Measurements from ENCODE around the gene SUMO4.

SUMO4 gene

GRCh38 chr6:149368065-149368464 is 32.0 kb upstream of the SUMO4 start:
- Histone ChIP-seq H3K27ac (ENCODE audit: low read depth, low read length) (no peak overlapping the region), H3K27me3 (ENCODE audit: control insufficient read depth, insufficient read depth, low read length) (no peaks in the 10 kb centered on the region), H3K36me3 (ENCODE audit: control insufficient read depth, insufficient read depth, low read length) (peaks cover 14% of the 10 kb centered on the region), H3K9me3 (ENCODE audit: control insufficient read depth, insufficient read depth, low read length) (no peaks in the 10 kb centered on the region), H3K9ac (ENCODE audit: low read depth, low read length) (no peak overlapping the region), H3K4me3 (ENCODE audit: low read depth, low read length) (no peak overlapping the region), H3K4me1 (ENCODE audit: control insufficient read depth, insufficient read depth, low read length) (peaks cover 18% of the 10 kb centered on the region)

DNA sequence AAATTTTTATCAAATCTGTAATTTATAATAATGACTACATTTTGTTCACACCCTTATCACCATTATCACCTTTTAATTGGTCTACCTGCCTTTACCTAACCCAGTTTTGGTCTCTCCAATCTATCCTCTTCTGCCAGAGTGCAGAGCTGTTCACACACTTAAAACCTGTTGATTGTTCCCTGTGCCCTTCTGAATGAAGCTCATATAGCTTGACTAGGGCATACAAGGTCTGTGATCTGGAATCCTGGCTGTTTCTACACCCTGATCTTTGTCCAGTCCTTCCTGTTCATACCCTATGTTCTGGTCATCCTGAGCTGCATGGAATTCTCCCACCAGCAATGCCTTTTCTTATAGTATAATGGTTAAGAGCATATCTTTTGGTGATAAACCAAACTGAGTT is 28.9 kb upstream of the SUMO4 start:
- no peaks in the 10 kb centered on the region for H3K27me3 ChIP-seq (ENCODE audit: control insufficient read depth, insufficient read depth, low read length)
- H3K27ac ChIP-seq (ENCODE audit: low read depth, low read length): no peak overlapping the region
- H3K4me1 ChIP-seq (ENCODE audit: control insufficient read depth, insufficient read depth, low read length): 0 out of 2 replicates have a peak, but pooled peaks cover 1% of the 10 kb centered on the region
- H3K9me3 ChIP-seq (ENCODE audit: control insufficient read depth, insufficient read depth, low read length): no peaks in the 10 kb centered on the region
- no peak overlapping the region for H3K4me3 ChIP-seq (ENCODE audit: low read depth, low read length)
- peaks cover 21% of the 10 kb centered on the region for H3K36me3 ChIP-seq (ENCODE audit: control insufficient read depth, insufficient read depth, low read length)
- H3K9ac ChIP-seq (ENCODE audit: low read depth, low read length): no peak overlapping the region

DNA sequence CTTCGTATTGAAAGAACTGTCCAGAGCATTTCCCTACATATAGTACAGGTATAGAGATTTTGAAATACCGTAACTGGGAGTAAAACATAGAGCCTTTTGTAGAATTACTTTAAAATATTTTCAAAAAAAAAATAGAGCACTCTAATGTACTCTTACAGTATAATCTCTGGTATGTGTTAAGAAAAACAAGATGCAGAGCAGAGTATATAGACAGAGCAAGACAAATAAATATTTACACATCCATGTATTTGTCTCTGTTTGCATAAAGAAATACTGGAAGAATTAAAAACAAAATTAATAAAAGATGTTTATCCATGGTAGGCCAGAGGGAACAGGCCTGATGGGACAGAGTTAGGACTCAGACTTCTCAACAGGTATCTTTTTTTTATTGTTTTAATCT is 28.0 kb upstream of the SUMO4 start:
- no peaks in the 10 kb centered on the region for H3K27me3 ChIP-seq (ENCODE audit: control insufficient read depth, insufficient read depth, low read length)
- H3K4me1 ChIP-seq (ENCODE audit: control insufficient read depth, insufficient read depth, low read length): no peaks in the 10 kb centered on the region
- H3K9ac ChIP-seq (ENCODE audit: low read depth, low read length): no peak overlapping the region
- H3K4me3 ChIP-seq (ENCODE audit: low read depth, low read length): no peak overlapping the region
- no peaks in the 10 kb centered on the region for H3K9me3 ChIP-seq (ENCODE audit: control insufficient read depth, insufficient read depth, low read length)
- H3K27ac ChIP-seq (ENCODE audit: low read depth, low read length): no peak overlapping the region
- H3K36me3 ChIP-seq (ENCODE audit: control insufficient read depth, insufficient read depth, low read length): peaks cover 21% of the 10 kb centered on the region

- no peaks in the 10 kb centered on the region for H3K4me1 ChIP-seq (ENCODE audit: control insufficient read depth, insufficient read depth, low read length)
- H3K9me3 ChIP-seq (ENCODE audit: control insufficient read depth, insufficient read depth, low read length): no peaks in the 10 kb centered on the region
- H3K27ac ChIP-seq (ENCODE audit: low read depth, low read length): no peak overlapping the region
- H3K27me3 ChIP-seq (ENCODE audit: control insufficient read depth, insufficient read depth, low read length): no peaks in the 10 kb centered on the region
- H3K4me3 ChIP-seq (ENCODE audit: low read depth, low read length): no peak overlapping the region
- peaks cover 31% of the 10 kb centered on the region for H3K36me3 ChIP-seq (ENCODE audit: control insufficient read depth, insufficient read depth, low read length)
- no peak overlapping the region for H3K9ac ChIP-seq (ENCODE audit: low read depth, low read length)
Observed at GRCh38 chr6:149373511-149373910, 26.6 kb upstream of the SUMO4 start.

- Histone ChIP-seq H3K4me3 (ENCODE audit: low read depth, low read length) (no peak overlapping the region), H3K27ac (ENCODE audit: low read depth, low read length) (no peak overlapping the region), H3K9me3 (ENCODE audit: control insufficient read depth, insufficient read depth, low read length) (no peaks in the 10 kb centered on the region), H3K9ac (ENCODE audit: low read depth, low read length) (no peak overlapping the region), H3K4me1 (ENCODE audit: control insufficient read depth, insufficient read depth, low read length) (no peaks in the 10 kb centered on the region), H3K36me3 (ENCODE audit: control insufficient read depth, insufficient read depth, low read length) (peaks cover 52% of the 10 kb centered on the region), H3K27me3 (ENCODE audit: control insufficient read depth, insufficient read depth, low read length) (no peaks in the 10 kb centered on the region)
Observed at GRCh38 chr6:149379977-149380376, 20.1 kb upstream of the SUMO4 start.

DNA sequence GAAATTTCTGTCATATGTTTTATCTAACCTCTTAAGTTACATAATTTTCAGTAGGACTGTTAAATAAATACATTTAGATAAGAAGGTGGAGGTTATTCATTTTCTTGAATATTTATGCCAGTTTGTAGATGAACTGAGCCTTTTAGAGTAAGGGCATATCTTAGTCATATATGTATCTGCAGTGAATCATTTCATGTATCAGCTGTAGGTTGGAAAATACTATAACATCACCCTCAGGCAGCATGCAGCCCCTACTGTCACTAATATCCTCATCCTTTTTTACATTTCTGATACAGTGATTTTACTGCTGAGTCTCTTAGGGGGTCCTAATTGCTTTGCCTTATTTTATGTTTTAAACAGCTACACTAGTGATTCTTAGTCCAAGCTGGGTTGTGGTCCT is 19.5 kb upstream of the SUMO4 start:
- no peaks in the 10 kb centered on the region for H3K27me3 ChIP-seq (ENCODE audit: control insufficient read depth, insufficient read depth, low read length)
- no peak overlapping the region for H3K27ac ChIP-seq (ENCODE audit: low read depth, low read length)
- H3K9ac ChIP-seq (ENCODE audit: low read depth, low read length): no peak overlapping the region
- H3K36me3 ChIP-seq (ENCODE audit: control insufficient read depth, insufficient read depth, low read length): peaks cover 57% of the 10 kb centered on the region
- no peaks in the 10 kb centered on the region for H3K9me3 ChIP-seq (ENCODE audit: control insufficient read depth, insufficient read depth, low read length)
- H3K4me1 ChIP-seq (ENCODE audit: control insufficient read depth, insufficient read depth, low read length): no peaks in the 10 kb centered on the region
- H3K4me3 ChIP-seq (ENCODE audit: low read depth, low read length): no peak overlapping the region

DNA sequence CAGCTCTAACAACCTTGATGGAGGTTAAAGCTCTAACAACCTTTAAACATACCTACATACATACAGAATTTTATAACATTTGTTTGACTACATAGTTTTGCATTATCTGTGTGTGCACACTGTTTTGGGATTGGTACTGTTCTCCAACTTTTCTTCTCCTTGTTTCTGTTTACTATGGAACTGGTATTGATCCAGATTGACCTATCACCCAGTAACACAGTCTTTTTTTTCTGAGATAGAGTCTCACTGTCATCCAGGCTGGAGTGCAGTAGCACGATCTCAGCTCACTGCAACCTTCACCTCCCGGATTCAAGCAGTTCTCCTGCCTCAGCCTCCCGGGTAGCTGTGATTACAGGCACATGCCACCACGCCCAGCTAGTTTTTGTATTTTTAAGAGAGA is 16.7 kb upstream of the SUMO4 start:
- H3K9me3 ChIP-seq (ENCODE audit: control insufficient read depth, insufficient read depth, low read length): no peaks in the 10 kb centered on the region
- peaks cover 53% of the 10 kb centered on the region for H3K36me3 ChIP-seq (ENCODE audit: control insufficient read depth, insufficient read depth, low read length)
- H3K27ac ChIP-seq (ENCODE audit: low read depth, low read length): no peak overlapping the region

DNA sequence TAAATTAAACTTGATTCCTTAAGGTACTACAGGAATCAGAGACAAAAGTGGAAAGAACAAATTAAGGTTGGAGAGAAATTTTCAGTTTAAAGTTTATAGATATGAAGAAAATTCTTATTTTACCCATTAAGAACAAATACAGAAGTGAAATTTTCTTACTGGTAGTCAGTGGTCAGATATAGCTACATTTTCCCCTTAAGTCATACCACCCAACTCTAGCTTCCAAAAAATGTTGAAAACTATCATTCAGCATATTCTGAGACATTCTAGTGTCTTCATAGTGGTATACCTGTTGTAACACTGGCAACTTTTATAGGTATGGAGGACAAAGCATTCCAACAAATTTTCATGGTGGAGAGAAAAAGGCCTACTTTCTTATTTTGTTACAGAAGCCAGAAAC is 15.6 kb upstream of the SUMO4 start:
- Histone ChIP-seq H3K27me3 (ENCODE audit: control insufficient read depth, insufficient read depth, low read length) (no peaks in the 10 kb centered on the region), H3K9me3 (ENCODE audit: control insufficient read depth, insufficient read depth, low read length) (no peaks in the 10 kb centered on the region), H3K27ac (ENCODE audit: low read depth, low read length) (no peak overlapping the region), H3K36me3 (ENCODE audit: control insufficient read depth, insufficient read depth, low read length) (peaks cover 42% of the 10 kb centered on the region), H3K4me1 (ENCODE audit: control insufficient read depth, insufficient read depth, low read length) (no peaks in the 10 kb centered on the region), H3K9ac (ENCODE audit: low read depth, low read length) (no peak overlapping the region), H3K4me3 (ENCODE audit: low read depth, low read length) (no peak overlapping the region)

More for the DNA sequence above, 16.7 kb upstream of the SUMO4 start:
- no peaks in the 10 kb centered on the region for H3K4me1 ChIP-seq (ENCODE audit: control insufficient read depth, insufficient read depth, low read length)
- no peak overlapping the region for H3K4me3 ChIP-seq (ENCODE audit: low read depth, low read length)
- H3K27me3 ChIP-seq (ENCODE audit: control insufficient read depth, insufficient read depth, low read length): no peaks in the 10 kb centered on the region
- H3K9ac ChIP-seq (ENCODE audit: low read depth, low read length): no peak overlapping the region

DNA sequence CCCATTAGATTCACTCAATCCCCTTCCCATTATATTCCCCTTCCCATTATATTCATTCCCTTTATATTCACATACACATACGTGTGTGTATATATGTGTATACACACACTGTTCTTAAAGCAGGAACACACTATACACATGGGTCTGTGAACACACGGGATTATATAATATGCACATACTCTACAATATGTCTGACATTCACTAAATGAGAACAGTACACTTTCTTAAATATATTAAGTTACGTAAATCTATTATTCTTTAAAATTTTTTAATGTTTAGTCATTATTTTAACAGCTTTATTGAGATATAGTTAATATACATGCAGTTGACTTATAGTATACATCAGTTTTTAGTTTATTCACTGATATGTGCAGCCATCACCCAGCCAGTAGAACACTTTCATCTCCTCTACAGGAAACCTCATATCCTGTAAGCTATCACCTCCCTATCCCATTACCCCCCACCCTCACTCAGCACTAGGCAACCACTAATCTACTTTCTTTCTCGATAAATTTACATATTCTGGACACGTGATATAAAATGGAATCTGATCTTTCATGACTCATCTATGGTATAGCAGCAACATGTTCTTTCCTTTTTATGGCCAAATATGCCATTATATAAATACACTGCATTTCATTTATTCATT is 13.9 kb upstream of the SUMO4 start:
- H3K36me3 ChIP-seq (ENCODE audit: control insufficient read depth, insufficient read depth, low read length): peaks cover 31% of the 10 kb centered on the region
- H3K9ac ChIP-seq (ENCODE audit: low read depth, low read length): no peak overlapping the region
- no peaks in the 10 kb centered on the region for H3K4me1 ChIP-seq (ENCODE audit: control insufficient read depth, insufficient read depth, low read length)
- no peak overlapping the region for H3K4me3 ChIP-seq (ENCODE audit: low read depth, low read length)
- no peaks in the 10 kb centered on the region for H3K27me3 ChIP-seq (ENCODE audit: control insufficient read depth, insufficient read depth, low read length)
- H3K9me3 ChIP-seq (ENCODE audit: control insufficient read depth, insufficient read depth, low read length): no peaks in the 10 kb centered on the region
- H3K27ac ChIP-seq (ENCODE audit: low read depth, low read length): no peak overlapping the region

DNA sequence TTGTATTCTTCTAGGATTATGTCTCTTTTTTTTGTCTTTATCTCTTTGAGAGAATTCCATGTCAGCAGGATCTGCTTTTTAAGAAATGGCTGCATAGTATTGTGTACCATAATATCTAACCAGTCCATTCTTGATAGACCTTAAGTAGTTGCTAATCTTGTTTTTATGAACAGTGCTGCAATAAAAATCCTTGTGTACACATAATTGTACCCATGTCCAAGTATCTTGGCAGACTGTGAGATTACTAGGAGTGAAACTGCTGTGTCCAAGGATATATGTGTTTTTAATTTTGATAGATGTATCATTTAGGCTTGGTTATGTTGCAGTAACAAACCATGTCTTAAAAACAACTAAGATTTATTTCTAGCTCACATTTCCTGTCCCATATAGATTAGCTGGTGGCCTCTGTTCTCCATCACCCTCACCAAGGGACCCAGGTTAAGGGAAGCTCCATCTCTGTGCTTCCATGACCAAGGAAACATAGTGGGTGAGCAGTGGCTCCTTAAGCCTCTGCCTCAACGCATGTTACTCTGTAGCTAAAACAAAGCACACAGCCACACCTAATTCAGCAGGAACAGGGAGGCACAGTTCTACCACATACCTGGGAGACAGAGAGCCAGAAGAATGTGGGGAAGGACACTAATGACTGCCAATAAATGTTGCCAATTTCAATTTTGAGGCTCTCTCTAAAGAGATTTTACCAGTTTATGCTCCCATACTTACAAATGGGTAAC is 12.1 kb upstream of the SUMO4 start:
- H3K9ac ChIP-seq (ENCODE audit: low read depth, low read length): no peak overlapping the region
- H3K4me3 ChIP-seq (ENCODE audit: low read depth, low read length): no peak overlapping the region
- peaks cover 24% of the 10 kb centered on the region for H3K36me3 ChIP-seq (ENCODE audit: control insufficient read depth, insufficient read depth, low read length)
- no peaks in the 10 kb centered on the region for H3K9me3 ChIP-seq (ENCODE audit: control insufficient read depth, insufficient read depth, low read length)
- no peak overlapping the region for H3K27ac ChIP-seq (ENCODE audit: low read depth, low read length)
- H3K4me1 ChIP-seq (ENCODE audit: control insufficient read depth, insufficient read depth, low read length): no peaks in the 10 kb centered on the region
- no peaks in the 10 kb centered on the region for H3K27me3 ChIP-seq (ENCODE audit: control insufficient read depth, insufficient read depth, low read length)

- peaks cover 17% of the 10 kb centered on the region for H3K36me3 ChIP-seq (ENCODE audit: control insufficient read depth, insufficient read depth, low read length)
- no peaks in the 10 kb centered on the region for H3K27me3 ChIP-seq (ENCODE audit: control insufficient read depth, insufficient read depth, low read length)
- no peak overlapping the region for H3K27ac ChIP-seq (ENCODE audit: low read depth, low read length)
- 0 out of 2 replicates have a peak, but pooled peaks cover under 1% of the 10 kb centered on the region for H3K4me1 ChIP-seq (ENCODE audit: control insufficient read depth, insufficient read depth, low read length)
- H3K4me3 ChIP-seq (ENCODE audit: low read depth, low read length): no peak overlapping the region
- H3K9me3 ChIP-seq (ENCODE audit: control insufficient read depth, insufficient read depth, low read length): no peaks in the 10 kb centered on the region
- H3K9ac ChIP-seq (ENCODE audit: low read depth, low read length): no peak overlapping the region
Observed at GRCh38 chr6:149389509-149390297, 10.4 kb upstream of the SUMO4 start.
